22Rv1 (cell line): ENCODE data around the gene PLSCR2.

Source experiments
- H3K27ac ChIP-seq: fragments of 450-650 bp; 2 replicates; pipeline ENCODE4 v1.5.1; 2017
- ZFX ChIP-seq: fragments of 450-650 bp; IDR thresholded peaks from 2 replicates; pipeline ENCODE4 v1.6.1; 2017; ENCODE audit warnings: antibody characterized with exemption, borderline replicate concordance
- TF ChIP-seq, protein P1 (sequence below): fragments of 450-650 bp; IDR thresholded peaks from 2 replicates; pipeline ENCODE4 v1.5.1; 2017; ENCODE audit warnings: mild to moderate bottlenecking

PLSCR2 gene

DNA sequence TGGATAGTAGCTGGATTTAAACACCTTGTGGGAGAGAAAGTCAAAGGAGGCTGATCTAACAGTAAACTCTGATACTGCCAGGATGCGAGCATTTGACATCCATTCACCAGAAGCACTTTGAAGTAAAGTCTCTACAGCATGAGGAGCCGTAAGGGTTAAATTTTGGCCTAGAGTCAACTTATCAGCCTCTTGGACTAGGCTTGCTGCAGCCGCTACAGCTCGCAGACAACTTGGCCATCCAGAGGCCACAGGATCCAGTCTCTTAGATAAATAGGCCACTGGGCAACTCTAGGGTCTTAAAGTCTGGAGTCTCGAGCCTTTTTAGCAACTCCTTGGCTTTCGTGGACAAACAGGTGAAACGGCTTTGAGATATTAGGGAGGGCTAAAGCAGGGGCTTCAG lies 61.4 kb downstream of the PLSCR2 start:
- no peak overlapping the region for H3K27ac ChIP-seq
- no peak for TF ChIP-seq ZFX
- TF ChIP-seq, protein P1, sequence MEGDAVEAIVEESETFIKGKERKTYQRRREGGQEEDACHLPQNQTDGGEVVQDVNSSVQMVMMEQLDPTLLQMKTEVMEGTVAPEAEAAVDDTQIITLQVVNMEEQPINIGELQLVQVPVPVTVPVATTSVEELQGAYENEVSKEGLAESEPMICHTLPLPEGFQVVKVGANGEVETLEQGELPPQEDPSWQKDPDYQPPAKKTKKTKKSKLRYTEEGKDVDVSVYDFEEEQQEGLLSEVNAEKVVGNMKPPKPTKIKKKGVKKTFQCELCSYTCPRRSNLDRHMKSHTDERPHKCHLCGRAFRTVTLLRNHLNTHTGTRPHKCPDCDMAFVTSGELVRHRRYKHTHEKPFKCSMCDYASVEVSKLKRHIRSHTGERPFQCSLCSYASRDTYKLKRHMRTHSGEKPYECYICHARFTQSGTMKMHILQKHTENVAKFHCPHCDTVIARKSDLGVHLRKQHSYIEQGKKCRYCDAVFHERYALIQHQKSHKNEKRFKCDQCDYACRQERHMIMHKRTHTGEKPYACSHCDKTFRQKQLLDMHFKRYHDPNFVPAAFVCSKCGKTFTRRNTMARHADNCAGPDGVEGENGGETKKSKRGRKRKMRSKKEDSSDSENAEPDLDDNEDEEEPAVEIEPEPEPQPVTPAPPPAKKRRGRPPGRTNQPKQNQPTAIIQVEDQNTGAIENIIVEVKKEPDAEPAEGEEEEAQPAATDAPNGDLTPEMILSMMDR: no peak

DNA sequence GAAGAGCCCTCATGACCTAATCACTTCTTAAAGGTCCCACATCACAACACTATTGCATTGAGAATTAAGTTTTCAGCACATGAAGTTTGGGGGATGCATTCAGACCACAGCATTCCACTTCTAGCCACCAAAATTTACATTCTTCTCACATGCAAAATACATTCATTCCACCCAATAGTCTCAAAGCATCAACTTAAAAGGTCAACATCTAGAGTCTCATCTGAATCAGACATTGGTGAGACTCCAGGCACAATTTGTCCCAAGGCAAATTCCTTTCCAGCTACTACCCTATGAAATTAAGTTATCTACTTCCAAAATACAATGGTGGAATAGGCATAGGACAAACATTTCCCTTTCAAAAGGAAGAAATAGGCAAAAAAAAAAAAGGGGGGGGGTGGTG lies 64.9 kb downstream of the PLSCR2 start:
- H3K27ac ChIP-seq: no peak overlapping the region
- TF ChIP-seq, protein P1: no peak

DNA sequence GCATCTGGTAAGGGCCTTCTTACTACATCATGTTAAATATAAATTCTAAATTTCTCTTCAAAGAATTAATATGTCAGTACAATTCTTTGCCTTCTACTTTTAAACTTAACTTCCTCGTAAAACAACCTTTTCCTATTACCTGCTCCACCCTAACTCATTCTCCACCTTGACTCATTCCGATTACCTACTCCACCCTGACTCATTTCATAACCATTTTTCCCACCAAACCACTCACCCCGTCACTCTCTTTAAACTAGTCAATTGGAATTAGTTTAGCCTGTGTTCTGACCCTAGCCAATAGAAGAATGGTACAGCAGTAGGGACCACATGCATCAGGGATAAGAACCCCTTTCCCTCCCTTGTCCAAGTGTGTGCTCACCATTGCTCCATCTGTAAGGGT lies 65.6 kb downstream of the PLSCR2 start:
- no peak for TF ChIP-seq ZFX
- TF ChIP-seq, protein P1: no peak
- H3K27ac ChIP-seq: no peak overlapping the region

DNA sequence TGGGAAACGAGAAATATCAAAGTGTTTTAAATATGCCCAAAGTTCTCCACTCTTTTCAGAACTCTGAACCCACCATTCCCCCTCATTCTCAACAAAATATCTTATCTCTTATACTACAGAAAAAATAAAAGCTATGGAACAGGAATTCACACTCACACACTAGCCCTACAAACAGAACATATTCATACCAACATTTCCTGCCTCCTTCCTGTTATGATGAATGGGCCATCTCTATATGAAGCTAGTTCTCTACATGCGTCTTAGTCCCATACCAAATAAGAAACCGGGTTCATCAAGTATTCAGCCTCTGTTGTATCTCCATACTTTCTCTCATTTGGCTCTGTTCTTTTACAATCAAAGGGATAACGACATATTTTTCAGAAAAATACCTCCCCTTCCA lies 72.6 kb downstream of the PLSCR2 start:
- TF ChIP-seq, protein P1: no peak
- TF ChIP-seq ZFX: no peak
- no peak overlapping the region for H3K27ac ChIP-seq

DNA sequence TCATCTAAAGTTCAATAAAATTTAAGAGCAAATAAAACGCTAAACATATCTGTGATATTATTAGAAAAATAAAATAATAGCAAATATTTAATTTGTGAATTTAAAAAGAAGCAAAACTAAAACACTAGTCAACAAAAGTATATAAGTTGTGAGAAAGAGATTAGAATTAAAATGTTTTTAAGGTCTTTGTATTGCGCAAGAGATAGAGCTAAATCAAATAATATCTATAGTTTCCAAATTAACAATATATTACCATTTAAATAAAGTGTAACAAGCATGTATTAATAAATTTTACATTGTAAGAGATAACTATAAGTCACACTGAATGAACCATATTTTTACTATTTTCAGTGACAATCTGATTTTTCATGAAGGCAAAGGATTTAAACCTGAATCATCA lies 74.2 kb downstream of the PLSCR2 start:
- no peak overlapping the region for H3K27ac ChIP-seq
- TF ChIP-seq ZFX: no peak
- TF ChIP-seq, protein P1: no peak

DNA sequence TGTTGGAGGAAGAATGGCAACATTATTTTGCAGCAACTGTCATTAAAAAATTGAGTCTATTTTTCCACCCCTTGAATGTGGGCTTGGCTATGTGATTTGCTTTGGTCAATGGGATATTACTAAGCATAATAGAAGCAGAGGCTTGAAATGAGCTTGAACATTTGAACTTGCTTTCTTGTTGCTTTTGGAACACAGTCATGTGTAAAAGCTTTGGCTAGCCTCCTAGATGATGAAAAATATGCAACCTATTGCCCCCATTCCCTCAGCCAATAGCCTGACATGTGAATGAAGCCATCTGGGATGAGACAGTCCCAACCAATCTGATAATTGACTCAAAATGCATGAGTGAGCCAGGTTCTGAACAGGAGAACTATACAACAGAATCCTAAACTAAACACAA lies 78.4 kb downstream of the PLSCR2 start:
- no peak overlapping the region for H3K27ac ChIP-seq
- TF ChIP-seq, protein P1: no peak
- TF ChIP-seq ZFX: no peak

DNA sequence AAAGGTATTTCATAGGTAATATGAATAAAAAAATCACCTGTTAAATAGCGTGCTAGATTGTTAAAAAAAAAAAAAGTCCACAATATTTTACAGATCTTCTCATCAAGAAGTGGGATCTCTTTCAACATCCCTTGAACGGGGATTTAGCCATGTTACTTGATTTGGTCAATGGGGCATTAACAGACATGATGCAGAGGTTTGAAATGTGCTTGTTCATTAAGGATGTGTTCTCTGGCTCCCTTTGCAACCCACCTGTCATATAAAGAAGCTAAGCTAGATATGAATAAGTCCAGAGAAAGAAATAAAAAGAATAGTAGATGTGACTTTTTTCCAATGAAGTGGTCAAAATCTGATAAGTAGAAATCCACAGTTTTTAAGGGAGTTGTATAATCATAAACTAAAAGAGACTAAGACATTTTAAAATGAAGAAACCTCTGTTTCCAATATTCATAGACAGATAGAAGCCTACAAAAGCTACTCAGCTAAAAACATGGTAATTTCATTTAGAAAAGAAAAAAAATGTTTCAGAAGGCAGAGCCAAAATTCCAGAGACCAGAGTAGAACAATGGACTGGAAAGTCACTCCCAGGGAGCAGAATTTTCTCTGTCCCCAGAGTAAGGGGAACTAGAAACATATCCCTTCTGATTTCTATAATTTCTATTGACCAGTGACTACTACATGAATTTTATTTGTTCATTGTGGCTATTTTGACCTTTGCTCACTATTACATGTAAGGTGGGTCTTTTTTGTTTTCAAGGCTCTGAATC lies 79.2 kb downstream of the PLSCR2 start:
- no peak for TF ChIP-seq ZFX
- TF ChIP-seq, protein P1: no peak
- H3K27ac ChIP-seq: no peak overlapping the region
